Measurements from ENCODE around the gene DUSP3. TPM values are rescaled to one million over a fixed set of nuclear protein-coding genes. Genes with fewer than 3 reads are reported as not detected.

Gene DUSP3
- total RNA-seq, 2 experiments from 2014 or later, result 9.0 to 9.8 TPM

- no peak overlapping the region for H3K4me3 ChIP-seq (ENCODE audit: low read depth, low read length, poor library complexity, severe bottlenecking)
- H3K9me2 ChIP-seq (ENCODE audit: insufficient read depth, low read length), result no peaks in the 10 kb centered on the region
- intact Hi-C loops (cut with micrococcal nuclease; ENCODE audit: unreplicated experiment), result no loop called here
- H4K20me1 ChIP-seq (ENCODE audit: insufficient read depth, low read length), result no peaks in the 10 kb centered on the region
- no TSS peak for BruUV-seq (replicated peaks)
- no peak overlapping the region for H3K27ac ChIP-seq (ENCODE audit: low read depth, low read length, poor library complexity, severe bottlenecking)
- ChIA-PET POLR2A (interaction anchor here (0.6 kb wide), 1 partner anchor 26 kb away, joined by 3 read pairs; no protein-coding TSS in a partner anchor), CTCF (ENCODE audit: unreplicated experiment) (no interaction called here)
- H3K79me2 ChIP-seq (ENCODE audit: insufficient read depth, low read depth, low read length), result no peaks in the 10 kb centered on the region
- H3K4me1 ChIP-seq (ENCODE audit: insufficient read depth, low read length, poor library complexity, severe bottlenecking), result no peaks in the 10 kb centered on the region
- H2AFZ ChIP-seq (ENCODE audit: low read length), result no peak overlapping the region
- no peaks in the 10 kb centered on the region for H3K36me3 ChIP-seq (ENCODE audit: insufficient read depth, low read length)
- H3K9me3 ChIP-seq (ENCODE audit: low read length), result no peaks in the 10 kb centered on the region
- H3K4me2 ChIP-seq (ENCODE audit: low read length), result no peak overlapping the region
- DNase-seq (ENCODE audit: low spot score), result no peak
- TF ChIP-seq CTCF (conservative IDR thresholded peaks at IDR 0.05; ENCODE audit: low read length) (no peak), EZH2phosphoT487 (IDR thresholded peaks at IDR 0.05; ENCODE audit: borderline replicate concordance, low read depth, low read length) (no peak)
Measured at GRCh38 chr17:43817826-43818225, 39.0 kb upstream of the DUSP3 start.

GRCh38 chr17:43816336-43817320 lies 37.9 kb upstream of the DUSP3 start:
- Histone ChIP-seq H3K4me1 (ENCODE audit: insufficient read depth, low read length, poor library complexity, severe bottlenecking) (no peaks in the 10 kb centered on the region), H3K4me2 (ENCODE audit: low read length) (no peak overlapping the region), H3K9me3 (ENCODE audit: low read length) (no peaks in the 10 kb centered on the region), H3K36me3 (ENCODE audit: insufficient read depth, low read length) (no peaks in the 10 kb centered on the region), H3K9me2 (ENCODE audit: insufficient read depth, low read length) (no peaks in the 10 kb centered on the region), H3K27ac (ENCODE audit: low read depth, low read length, poor library complexity, severe bottlenecking) (no peak overlapping the region), H3K79me2 (ENCODE audit: insufficient read depth, low read depth, low read length) (no peaks in the 10 kb centered on the region), H3K4me3 (ENCODE audit: low read depth, low read length, poor library complexity, severe bottlenecking) (no peak overlapping the region), H2AFZ (ENCODE audit: low read length) (no peak overlapping the region), H4K20me1 (ENCODE audit: insufficient read depth, low read length) (no peaks in the 10 kb centered on the region)
- intact Hi-C loops (cut with micrococcal nuclease; ENCODE audit: unreplicated experiment), result no loop called here
- TF ChIP-seq EZH2phosphoT487 (IDR thresholded peaks at IDR 0.05; ENCODE audit: borderline replicate concordance, low read depth, low read length), result no peak
- no peak for TF ChIP-seq CTCF (conservative IDR thresholded peaks at IDR 0.05; ENCODE audit: low read length)
- DNase-seq (ENCODE audit: low spot score), result no peak
- ChIA-PET POLR2A (no interaction called here), CTCF (ENCODE audit: unreplicated experiment) (no interaction called here)
- no TSS peak for BruUV-seq (replicated peaks)

- CTCF ChIA-PET (ENCODE audit: unreplicated experiment), result no interaction called here
- Histone ChIP-seq H2AFZ (ENCODE audit: low read length) (no peak overlapping the region), H3K4me3 (ENCODE audit: low read depth, low read length, poor library complexity, severe bottlenecking) (no peak overlapping the region), H3K79me2 (ENCODE audit: insufficient read depth, low read depth, low read length) (no peaks in the 10 kb centered on the region), H3K4me1 (ENCODE audit: insufficient read depth, low read length, poor library complexity, severe bottlenecking) (no peaks in the 10 kb centered on the region), H3K36me3 (ENCODE audit: insufficient read depth, low read length) (no peaks in the 10 kb centered on the region), H4K20me1 (ENCODE audit: insufficient read depth, low read length) (no peaks in the 10 kb centered on the region), H3K4me2 (ENCODE audit: low read length) (no peak overlapping the region), H3K9me3 (ENCODE audit: low read length) (no peaks in the 10 kb centered on the region), H3K9me2 (ENCODE audit: insufficient read depth, low read length) (no peaks in the 10 kb centered on the region), H3K27ac (ENCODE audit: low read depth, low read length, poor library complexity, severe bottlenecking) (no peak overlapping the region)
- no TSS peak for BruUV-seq (replicated peaks)
- DNase-seq (ENCODE audit: low spot score), result no peak
- intact Hi-C loops (cut with micrococcal nuclease; ENCODE audit: unreplicated experiment), result no loop called here
- POLR2A ChIA-PET, result no interaction called here
- TF ChIP-seq EZH2phosphoT487 (IDR thresholded peaks at IDR 0.05; ENCODE audit: borderline replicate concordance, low read depth, low read length) (no peak), CTCF (conservative IDR thresholded peaks at IDR 0.05; ENCODE audit: low read length) (no peak)
Measured at GRCh38 chr17:43814714-43815113, 35.9 kb upstream of the DUSP3 start.
